ENCODE measurements around the gene LTB.

Gene LTB

DNA sequence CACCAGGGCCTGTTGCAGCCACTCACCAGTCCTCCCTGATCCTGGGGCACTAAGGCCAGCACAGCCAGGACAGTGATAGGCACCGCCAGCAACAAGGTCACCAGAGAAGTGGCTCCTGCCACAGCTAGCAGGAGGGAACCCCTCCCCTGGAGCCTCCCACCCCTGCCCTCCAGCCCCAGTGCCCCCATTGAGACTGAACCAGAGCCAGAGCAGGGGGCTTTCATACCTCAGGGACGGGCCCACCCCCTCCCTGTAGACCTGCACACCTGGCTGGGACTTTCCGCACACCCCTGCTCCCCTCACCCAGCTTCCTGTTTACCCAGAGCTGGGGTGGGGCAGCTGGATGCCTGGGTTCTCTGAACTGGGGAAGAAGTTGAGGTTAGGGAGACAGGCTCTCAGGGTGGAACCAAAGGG, at the start of gene LTB:
Gene LTB (minus strand): TSS at position 195 of the 414 bp plus-strand sequence. CDS start 7 bp downstream, at position 188.
- no peak for DNase-seq

- no peak for DNase-seq
Measured at GRCh38 chr6:31631681-31632278, 49.6 kb upstream of the LTB start.

GRCh38 chr6:31631209-31631608, 49.0 kb upstream of the LTB start:
- no peak for DNase-seq

GRCh38 chr6:31630177-31630934, 48.1 kb upstream of the LTB start:
- no peak for DNase-seq

GRCh38 chr6:31629014-31629413, 46.8 kb upstream of the LTB start:
- no peak for DNase-seq

GRCh38 chr6:31627690-31628287, 45.6 kb upstream of the LTB start:
- DNase-seq = no peak

- no peak for DNase-seq
Measured at GRCh38 chr6:31626952-31627351, 44.7 kb upstream of the LTB start.

DNA sequence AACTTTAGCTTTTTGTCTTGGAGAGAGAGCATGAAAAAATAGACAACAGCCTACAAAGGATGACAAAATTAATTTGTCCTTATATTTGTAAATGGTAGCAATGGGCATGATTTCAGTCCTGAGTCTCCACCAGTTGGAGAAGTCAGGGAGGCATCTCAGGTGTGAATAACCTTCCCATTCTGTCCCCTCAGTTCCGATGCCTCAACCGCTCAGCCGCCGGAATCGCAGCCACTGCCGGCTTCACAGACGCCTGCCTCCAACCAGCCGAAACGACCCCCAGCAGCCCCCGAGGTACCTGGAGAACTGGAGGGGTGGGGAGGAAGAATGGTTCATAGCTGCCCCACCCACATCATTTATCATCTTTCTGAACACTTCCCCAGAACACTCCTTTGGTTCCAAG, 41.8 kb upstream of the LTB start:
- no peak for DNase-seq

DNA sequence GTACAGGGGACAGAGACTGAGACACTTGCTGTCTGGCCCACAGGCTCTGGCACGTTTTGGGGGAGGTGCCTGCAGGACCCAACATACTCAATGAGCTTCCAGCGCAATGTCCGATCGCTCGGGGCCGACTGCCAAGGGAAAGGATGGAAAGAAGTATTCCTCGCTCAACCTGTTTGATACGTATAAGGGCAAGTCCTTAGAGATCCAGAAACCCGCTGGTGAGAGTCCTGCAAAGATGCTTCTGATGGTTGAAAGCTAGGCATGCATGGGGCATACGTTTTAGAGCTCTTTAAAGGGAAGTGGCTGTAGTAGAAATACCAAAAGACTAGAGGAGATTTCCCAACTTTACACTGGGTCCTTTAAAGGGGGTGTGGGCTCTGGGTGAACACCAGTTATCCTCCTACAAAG, 40.5 kb upstream of the LTB start:
- DNase-seq = no peak

- DNase-seq = no peak
Measured at GRCh38 chr6:31621991-31622390, 39.8 kb upstream of the LTB start.

GRCh38 chr6:31621320-31621939, 39.2 kb upstream of the LTB start:
- no peak for DNase-seq

- peak; percentile 98 to 99 for DNase-seq
Measured at GRCh38 chr6:31620586-31621319, 38.5 kb upstream of the LTB start, which contains the start of gene PRRC2A. TSS of gene PRRC2A (plus strand) at chr6:31620715. CDS start at chr6:31622790, 2,075 bp downstream.

GRCh38 chr6:31619805-31620585, 37.8 kb upstream of the LTB start:
- peak; percentile 98 to 99 for DNase-seq

DNA sequence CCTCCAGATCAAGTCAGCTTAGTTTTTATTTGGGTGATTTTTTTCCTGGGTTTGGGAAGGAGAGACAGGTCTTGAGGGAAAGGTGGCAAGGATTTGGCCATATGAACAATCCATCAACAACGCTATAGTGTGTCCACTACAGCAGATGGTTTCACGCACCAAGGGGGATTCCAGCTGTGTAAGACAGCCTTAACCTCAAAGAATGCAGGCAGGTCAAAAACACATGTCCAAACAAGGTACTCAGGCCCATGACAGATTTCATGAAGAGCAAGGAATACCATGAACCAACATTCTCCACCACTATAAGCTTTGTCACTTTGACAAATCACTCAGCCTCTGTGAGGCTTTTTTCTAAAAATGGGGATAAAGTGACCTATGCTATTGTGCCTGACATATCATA, 34.8 kb upstream of the LTB start:
- no peak for DNase-seq

GRCh38 chr6:31615748-31616147, 33.5 kb upstream of the LTB start:
- no peak for DNase-seq

GRCh38 chr6:31614684-31615578, 32.7 kb upstream of the LTB start, which contains the start of gene AIF1:
TSS of gene AIF1 (plus strand) at chr6:31615234. CDS start at chr6:31615330, 96 bp downstream.
- no peak for DNase-seq

DNA sequence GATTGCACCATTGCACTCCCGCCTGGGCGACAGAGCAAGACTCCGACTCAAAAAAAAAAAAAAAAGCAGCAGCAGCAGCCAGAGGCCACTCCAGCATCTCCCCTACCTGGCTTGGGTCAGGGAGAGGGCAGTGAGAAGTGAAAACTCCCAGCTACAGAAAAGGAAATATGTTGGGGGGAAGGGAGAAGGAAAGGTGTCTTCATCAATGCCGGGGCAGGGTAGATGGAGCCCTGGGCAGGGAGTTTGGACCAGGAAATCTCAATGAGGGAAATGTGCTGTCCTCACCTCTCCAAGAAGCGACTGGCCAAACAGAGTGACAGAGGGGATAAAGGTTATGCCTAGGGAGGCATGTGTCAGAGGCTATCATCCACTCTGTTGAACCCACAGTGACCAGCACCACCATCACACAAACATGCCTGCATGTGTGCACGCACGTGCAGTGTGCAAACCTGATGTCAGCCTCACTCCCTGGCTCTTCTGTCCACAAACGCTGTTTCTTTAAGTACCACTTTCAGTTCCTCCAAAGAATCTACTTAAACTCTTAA, 31.9 kb upstream of the LTB start:
- DNase-seq = no peak

DNA sequence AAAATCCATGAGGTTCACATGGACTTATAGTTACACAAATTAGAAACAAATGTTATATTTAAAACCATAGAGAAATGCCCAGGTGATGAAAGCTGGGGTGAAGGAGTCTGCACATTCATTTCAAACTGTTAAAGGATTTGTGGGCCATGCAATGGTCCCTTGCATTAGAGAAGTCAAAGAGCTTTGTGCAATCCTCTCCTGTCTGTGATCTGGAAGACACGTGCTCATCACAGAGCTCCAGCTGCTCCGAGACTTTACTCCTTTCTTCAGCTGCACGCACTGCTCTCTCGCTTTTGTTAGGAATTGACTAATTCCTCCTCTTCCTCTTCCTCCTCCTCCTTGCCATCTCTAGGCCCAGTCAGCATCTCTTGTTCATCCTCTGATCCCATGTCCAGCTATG, 28.7 kb upstream of the LTB start:
- DNase-seq = no peak

DNA sequence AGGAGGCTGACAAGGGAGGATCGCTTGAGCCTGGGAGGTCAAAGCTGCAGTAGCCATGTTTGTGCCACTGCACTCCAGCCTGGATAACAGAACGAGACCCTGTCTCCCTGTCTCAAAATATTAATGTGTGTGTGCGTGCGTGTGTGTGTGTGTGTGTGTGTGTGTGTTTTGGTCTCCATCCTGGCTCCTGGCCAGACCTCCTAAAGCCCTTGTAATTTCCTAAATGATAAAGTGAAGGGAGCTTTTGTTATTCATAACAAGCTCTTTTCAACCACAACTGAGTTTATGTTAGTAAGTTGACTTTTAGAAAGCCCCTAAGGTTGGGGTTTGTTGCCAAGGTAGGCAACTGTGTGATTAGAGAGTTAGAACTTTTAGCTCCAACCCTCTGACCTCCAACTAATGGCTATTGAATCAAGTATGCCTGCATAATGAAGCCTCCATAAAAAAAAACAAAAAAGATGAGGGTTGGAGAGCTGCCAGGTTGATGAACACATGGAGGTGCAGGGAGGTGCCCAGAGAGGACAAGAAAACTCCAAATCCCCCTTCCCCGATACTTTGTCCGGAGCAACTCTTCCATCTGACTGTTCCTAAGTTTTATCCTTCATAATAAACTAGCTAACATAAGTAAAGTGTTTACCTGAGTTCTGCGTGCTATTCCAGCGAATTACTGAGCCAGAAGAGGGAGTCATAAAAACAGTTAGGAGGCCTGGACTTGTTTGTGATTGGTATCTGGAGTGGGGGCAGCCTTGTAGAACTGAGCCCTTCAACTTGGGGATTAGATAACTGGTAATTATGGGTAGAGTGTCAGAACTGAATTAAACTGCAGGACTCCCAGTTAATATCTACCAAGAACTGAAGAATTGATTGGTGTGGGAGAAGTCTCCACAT, 27.5 kb upstream of the LTB start:
- no peak for DNase-seq

DNA sequence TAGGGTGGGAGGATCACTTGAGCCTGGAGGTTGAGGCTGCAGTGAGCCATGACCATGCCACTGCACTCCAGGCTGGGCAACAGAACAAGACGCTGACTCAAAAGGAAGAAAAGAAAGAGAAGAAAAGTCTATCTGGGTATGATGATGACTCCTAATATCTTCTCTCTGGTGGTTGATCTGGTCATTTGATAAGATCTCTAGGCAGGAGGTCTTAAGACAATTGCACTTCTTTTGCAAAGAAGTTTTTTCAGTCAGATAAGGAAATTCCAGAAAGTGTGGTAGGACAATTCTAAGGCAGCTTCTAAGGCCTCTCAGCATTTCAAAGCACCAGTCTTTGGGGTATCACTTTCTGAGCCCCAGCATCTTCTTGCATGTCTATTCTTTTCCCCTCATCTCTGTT, 25.1 kb upstream of the LTB start:
- DNase-seq = no peak
